ENCODE measurements around the gene ZNF414.

DNA sequence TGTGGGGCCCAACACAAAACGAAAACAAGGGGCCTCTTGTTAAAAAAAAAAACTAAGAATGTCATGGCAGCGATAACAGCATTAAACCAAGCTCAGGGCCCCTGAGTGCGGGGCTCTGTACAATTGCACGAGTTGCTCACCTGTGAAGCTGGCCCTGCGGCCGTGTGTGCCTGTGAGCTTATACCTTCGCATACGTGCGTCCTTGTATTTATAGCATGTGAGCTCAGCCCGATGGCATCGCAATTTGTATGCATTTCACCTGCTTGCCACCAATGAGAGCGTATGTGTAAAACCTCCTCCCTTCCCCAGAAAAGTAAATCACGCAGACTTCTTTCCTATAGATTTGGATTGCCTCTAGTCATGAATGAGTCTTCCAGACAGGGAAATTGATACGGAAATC lies 52.1 kb downstream of the ZNF414 start:
- TF ChIP-seq, protein P1, sequence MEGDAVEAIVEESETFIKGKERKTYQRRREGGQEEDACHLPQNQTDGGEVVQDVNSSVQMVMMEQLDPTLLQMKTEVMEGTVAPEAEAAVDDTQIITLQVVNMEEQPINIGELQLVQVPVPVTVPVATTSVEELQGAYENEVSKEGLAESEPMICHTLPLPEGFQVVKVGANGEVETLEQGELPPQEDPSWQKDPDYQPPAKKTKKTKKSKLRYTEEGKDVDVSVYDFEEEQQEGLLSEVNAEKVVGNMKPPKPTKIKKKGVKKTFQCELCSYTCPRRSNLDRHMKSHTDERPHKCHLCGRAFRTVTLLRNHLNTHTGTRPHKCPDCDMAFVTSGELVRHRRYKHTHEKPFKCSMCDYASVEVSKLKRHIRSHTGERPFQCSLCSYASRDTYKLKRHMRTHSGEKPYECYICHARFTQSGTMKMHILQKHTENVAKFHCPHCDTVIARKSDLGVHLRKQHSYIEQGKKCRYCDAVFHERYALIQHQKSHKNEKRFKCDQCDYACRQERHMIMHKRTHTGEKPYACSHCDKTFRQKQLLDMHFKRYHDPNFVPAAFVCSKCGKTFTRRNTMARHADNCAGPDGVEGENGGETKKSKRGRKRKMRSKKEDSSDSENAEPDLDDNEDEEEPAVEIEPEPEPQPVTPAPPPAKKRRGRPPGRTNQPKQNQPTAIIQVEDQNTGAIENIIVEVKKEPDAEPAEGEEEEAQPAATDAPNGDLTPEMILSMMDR (IDR thresholded peaks at IDR 0.05), result no peak
- no peak for TF ChIP-seq POLR2AphosphoS5 (IDR thresholded peaks at IDR 0.05)
- TF ChIP-seq POLR2A (IDR thresholded peaks at IDR 0.05), result no peak
